GM12874 (cell line): ENCODE data around the gene PDE11A.

ENCODE experiments used
- TF ChIP-seq, protein P1 (sequence below): IDR thresholded peaks from 2 replicates; pipeline ENCODE4 v1.5.1; 2011; ENCODE audit warnings: low read depth, mild to moderate bottlenecking, control low read depth, low read length, moderate library complexity; ENCODE audit not compliant: insufficient read depth

PDE11A gene

GRCh38 chr2:177908182-177908581 lies 164.4 kb downstream of the PDE11A start:
- TF ChIP-seq, protein P1, sequence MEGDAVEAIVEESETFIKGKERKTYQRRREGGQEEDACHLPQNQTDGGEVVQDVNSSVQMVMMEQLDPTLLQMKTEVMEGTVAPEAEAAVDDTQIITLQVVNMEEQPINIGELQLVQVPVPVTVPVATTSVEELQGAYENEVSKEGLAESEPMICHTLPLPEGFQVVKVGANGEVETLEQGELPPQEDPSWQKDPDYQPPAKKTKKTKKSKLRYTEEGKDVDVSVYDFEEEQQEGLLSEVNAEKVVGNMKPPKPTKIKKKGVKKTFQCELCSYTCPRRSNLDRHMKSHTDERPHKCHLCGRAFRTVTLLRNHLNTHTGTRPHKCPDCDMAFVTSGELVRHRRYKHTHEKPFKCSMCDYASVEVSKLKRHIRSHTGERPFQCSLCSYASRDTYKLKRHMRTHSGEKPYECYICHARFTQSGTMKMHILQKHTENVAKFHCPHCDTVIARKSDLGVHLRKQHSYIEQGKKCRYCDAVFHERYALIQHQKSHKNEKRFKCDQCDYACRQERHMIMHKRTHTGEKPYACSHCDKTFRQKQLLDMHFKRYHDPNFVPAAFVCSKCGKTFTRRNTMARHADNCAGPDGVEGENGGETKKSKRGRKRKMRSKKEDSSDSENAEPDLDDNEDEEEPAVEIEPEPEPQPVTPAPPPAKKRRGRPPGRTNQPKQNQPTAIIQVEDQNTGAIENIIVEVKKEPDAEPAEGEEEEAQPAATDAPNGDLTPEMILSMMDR: no peak

- TF ChIP-seq, protein P1: peak; percentile 91
Observed at GRCh38 chr2:177906041-177906718, 166.4 kb downstream of the PDE11A start.

DNA sequence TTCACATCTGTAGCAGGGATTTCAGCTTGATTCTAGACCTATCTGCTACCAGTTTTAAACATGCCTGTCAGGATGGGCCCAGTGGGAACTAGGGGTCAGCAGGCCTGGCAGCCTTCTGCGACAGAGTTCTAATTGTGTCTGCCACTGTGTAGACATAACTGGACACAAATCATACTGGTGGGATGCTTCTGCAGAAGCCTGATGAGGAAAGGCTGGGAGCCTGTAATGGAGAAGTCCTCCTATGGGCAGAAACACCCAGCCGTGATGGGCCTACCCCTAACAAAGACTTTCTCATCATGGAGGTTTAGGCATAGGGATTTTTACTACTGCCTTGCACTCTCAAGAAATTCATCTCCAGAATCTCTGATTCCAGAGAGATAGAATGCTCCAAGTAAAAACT lies 166.9 kb downstream of the PDE11A start:
- TF ChIP-seq, protein P1: no peak

GRCh38 chr2:177902395-177903163 lies 170.0 kb downstream of the PDE11A start:
- TF ChIP-seq, protein P1: no peak

GRCh38 chr2:177900082-177900481 lies 172.5 kb downstream of the PDE11A start:
- TF ChIP-seq, protein P1: no peak

DNA sequence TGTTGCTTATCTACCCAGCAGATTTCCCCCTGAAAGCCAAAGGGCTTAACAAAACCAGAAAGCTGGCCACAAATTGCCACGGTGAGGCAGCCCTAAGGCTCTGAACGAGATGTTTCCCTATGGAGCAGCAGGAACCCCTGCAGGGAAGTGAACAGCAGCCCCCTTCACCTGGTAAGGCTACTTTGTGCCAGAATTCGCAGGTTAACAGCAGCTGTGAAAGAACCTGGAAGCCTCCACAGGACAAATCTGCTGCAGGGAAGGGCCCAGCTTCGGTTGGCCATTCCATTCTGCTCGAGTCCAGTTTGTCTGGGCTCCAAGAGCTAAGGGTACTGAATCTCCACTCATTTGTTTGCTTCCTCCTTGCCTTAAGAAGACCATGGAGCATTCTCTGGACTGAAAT lies 175.3 kb downstream of the PDE11A start:
- TF ChIP-seq, protein P1: no peak

- TF ChIP-seq, protein P1: no peak
Observed at GRCh38 chr2:177896587-177896986, 176.0 kb downstream of the PDE11A start.
